Measurements from ENCODE around the gene TECPR1. TPM values are rescaled to one million over a fixed set of nuclear protein-coding genes. Genes with fewer than 3 reads are reported as not detected.

TECPR1 gene
- total RNA-seq, 1 experiment from 2014 or later = 13.9 TPM

GRCh38 chr7:98232799-98233198, 19.2 kb downstream of the TECPR1 start:
- Histone ChIP-seq H3K4me1 (ENCODE audit: insufficient read depth, low read length) (no peaks in the 10 kb centered on the region), H3K9ac (ENCODE audit: extremely low read depth, insufficient read length, low read length) (no peak overlapping the region), H3K4me2 (ENCODE audit: insufficient read depth, insufficient read length, low read length) (no peak overlapping the region), H4K5ac (ENCODE audit: insufficient read length, low read depth, low read length) (no peak overlapping the region), H2AFZ (ENCODE audit: low read length) (no peak overlapping the region), H3K9me3 (ENCODE audit: control insufficient read depth, low read depth, low read length) (no peaks in the 10 kb centered on the region), H3K23ac (ENCODE audit: insufficient read length, low read depth, low read length) (no peak overlapping the region), H2BK20ac (ENCODE audit: low read depth, low read length, poor library complexity, severe bottlenecking) (no peak overlapping the region), H3T11ph (ENCODE audit: low read length) (no peak overlapping the region), H3K27ac (ENCODE audit: insufficient read length, low read depth, low read length) (no peak overlapping the region), H4K20me1 (ENCODE audit: control insufficient read depth, insufficient read depth, insufficient read length) (no peaks in the 10 kb centered on the region), H3K23me2 (ENCODE audit: insufficient read length, low read depth, low read length, poor library complexity, severe bottlenecking) (peaks cover 2% of the 10 kb centered on the region), H4K91ac (ENCODE audit: insufficient read length, low read depth, low read length) (no peak overlapping the region), H2BK12ac (ENCODE audit: insufficient read length, low read depth, low read length) (no peak overlapping the region), H3K14ac (ENCODE audit: insufficient read depth, low read length) (no peak overlapping the region; the same call in 1 of the 2 replicates), H3K4ac (ENCODE audit: low read depth, low read length) (no peak overlapping the region), H2BK15ac (ENCODE audit: low read depth, low read length) (no peak overlapping the region), H2AK5ac (ENCODE audit: insufficient read length, low read length) (no peak overlapping the region), H4K8ac (replicated peaks; ENCODE audit: insufficient read length, low read depth, low read length) (no peak overlapping the region), H3K18ac (ENCODE audit: insufficient read length, low read depth, low read length) (no peak overlapping the region), H3K56ac (ENCODE audit: insufficient read length, low read depth, low read length) (no peak overlapping the region), H3K27me3 (ENCODE audit: insufficient read depth, low read length) (no peaks in the 10 kb centered on the region), H2BK5ac (ENCODE audit: insufficient read length, low read length) (no peak overlapping the region), H3K79me2 (ENCODE audit: insufficient read depth, low read length) (no peaks in the 10 kb centered on the region), H3K79me1 (ENCODE audit: insufficient read depth, low read depth, low read length, poor library complexity, severe bottlenecking) (no peaks in the 10 kb centered on the region), H2BK120ac (ENCODE audit: low read depth, low read length, poor library complexity, severe bottlenecking) (no peak overlapping the region)
- peak overlapping the region in 2 of 3 experiments; percentile 15 to 47; a peak in 2 of 7 replicates for H3K27ac Mint-ChIP-seq
- DNase-seq = no peak
- peaks cover 0 to 3% of the 10 kb centered on the region in 2 experiments; a peak in 1 of 4 replicates for H3K4me1 Mint-ChIP-seq
- no peaks in the 10 kb centered on the region; a peak in 1 of 5 replicates for H3K9me3 Mint-ChIP-seq
- H3K36me3 Mint-ChIP-seq (ENCODE audit: insufficient read depth in 1 of 3, low read depth in 3 of 3) = peaks cover 0 to 3% (median 0%) of the 10 kb centered on the region in 3 experiments; a peak in 2 of 7 replicates
- no peak overlapping the region for H3K4me3 Mint-ChIP-seq
- TF ChIP-seq CTCF (conservative IDR thresholded peaks at IDR 0.05) = no peak
- no CpG with 5 or more reads among the region's 16 CpGs for WGBS (ENCODE audit: extremely low coverage, insufficient read length, low lambda C conversion rate)
- no peaks in the 10 kb centered on the region for H3K27me3 Mint-ChIP-seq (ENCODE audit: low read depth)
